Measurements from ENCODE around the gene ILKAP. TPM values are rescaled to one million over a fixed set of nuclear protein-coding genes. Genes with fewer than 3 reads are reported as not detected.

Gene ILKAP
- total RNA-seq, 4 donors from 2014 or later = 18.5 to 45.5 (median 35.1) TPM

DNA sequence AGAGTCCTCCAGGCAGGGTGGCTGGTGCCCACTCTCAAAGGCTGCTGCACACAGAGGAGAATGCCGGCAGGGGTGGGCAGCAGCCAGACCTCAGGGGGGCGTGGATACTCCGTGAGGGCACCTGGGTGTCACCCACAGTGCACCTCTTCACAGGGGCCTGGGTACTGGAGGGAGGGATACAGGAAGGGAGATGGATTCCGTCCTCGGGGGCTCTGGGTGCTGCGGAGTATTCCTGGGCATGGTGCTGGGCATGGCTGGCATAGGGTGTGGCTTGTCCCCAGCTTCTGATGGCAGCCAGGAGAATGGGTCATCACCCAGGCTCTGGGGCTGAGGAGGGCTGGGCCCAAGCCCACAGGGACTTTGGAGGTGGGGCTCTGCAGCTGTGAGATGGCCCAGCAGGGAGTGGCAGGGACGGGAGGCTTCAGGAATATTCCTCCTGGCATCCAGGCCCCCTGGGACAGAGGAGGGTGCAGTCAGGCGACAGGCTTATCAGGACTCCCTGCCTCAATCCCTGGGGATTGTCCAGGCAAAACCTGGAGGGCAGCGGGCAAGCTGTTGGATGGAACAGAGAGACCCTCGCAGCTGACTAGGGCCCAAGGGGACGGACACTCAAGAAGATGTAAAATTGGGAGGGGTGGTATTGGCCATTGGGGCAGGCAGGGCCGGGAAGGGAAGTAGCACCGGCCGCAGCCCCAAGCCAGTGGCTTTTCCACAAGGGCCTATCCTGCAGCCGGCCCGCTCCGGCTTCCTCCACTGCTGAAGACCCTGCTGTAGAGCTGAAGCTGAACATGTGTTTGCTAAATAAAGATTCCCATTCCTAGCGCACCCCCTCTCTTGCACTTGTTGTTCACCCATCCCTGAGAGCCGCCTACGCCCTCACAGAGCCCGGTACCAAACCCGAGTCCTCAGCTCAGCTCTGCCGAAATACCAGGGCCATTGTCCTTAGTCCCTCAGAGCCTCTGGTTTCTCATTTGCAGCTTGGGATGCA lies 70.7 kb downstream of the ILKAP start:
- TF ChIP-seq POLR2AphosphoS5 (IDR thresholded peaks at IDR 0.05) = no peak
- TF ChIP-seq, protein P1, sequence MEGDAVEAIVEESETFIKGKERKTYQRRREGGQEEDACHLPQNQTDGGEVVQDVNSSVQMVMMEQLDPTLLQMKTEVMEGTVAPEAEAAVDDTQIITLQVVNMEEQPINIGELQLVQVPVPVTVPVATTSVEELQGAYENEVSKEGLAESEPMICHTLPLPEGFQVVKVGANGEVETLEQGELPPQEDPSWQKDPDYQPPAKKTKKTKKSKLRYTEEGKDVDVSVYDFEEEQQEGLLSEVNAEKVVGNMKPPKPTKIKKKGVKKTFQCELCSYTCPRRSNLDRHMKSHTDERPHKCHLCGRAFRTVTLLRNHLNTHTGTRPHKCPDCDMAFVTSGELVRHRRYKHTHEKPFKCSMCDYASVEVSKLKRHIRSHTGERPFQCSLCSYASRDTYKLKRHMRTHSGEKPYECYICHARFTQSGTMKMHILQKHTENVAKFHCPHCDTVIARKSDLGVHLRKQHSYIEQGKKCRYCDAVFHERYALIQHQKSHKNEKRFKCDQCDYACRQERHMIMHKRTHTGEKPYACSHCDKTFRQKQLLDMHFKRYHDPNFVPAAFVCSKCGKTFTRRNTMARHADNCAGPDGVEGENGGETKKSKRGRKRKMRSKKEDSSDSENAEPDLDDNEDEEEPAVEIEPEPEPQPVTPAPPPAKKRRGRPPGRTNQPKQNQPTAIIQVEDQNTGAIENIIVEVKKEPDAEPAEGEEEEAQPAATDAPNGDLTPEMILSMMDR (IDR thresholded peaks at IDR 0.05) = no peak
- H3K27ac ChIP-seq = no peak overlapping the region
- ATAC-seq = no peak
- WGBS, 2 donors (ENCODE audit: low coverage in 1 of 2) = 90 to 92% methylated on average over 4 to 6 of the region's 23 CpGs
- H3K4me3 ChIP-seq = no peak overlapping the region
- no peaks in the 10 kb centered on the region for H3K27me3 ChIP-seq
- no peaks in the 10 kb centered on the region for H3K9me3 ChIP-seq
- peaks cover 0 to 18% of the 10 kb centered on the region in 2 donors for H3K36me3 ChIP-seq
- peaks cover 0 to 13% (median 0%) of the 10 kb centered on the region in 3 donors for H3K4me1 ChIP-seq

DNA sequence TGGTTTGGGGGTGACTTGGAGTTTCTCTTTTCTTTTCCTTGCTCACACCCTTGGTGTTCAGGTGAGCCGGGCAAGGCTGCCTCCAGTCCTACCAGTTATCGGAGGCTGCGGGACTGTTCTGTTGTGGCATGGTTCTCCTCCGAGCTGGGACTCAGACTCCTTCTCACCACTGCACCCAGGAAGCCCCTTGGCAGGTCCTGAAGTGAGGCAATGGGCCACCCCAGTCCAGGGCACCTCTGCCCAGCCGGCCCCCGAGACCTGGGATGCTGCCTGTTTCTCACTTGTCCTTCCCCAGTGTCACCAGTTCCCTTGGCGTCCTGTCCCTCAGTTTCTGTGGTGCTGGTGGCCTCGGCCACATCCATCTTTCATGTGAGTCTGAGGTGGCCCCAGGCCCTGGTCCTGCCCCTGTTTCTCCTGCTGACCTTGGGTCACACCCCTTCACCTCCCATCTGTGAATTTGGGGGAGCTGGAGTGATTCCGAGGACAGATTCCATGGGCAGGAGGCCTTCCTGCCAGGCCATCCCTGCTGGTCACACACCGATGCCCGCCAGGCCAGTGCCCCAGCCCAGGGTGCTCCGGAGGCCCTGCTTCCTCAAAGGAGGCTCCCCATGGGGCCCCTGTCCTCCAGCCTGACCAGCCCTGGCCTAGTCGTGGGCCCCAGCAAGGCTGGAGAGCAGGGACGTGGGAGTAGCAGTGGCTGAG lies 71.6 kb downstream of the ILKAP start:
- H3K36me3 ChIP-seq = peaks cover 0 to 18% of the 10 kb centered on the region in 2 donors
- WGBS, 2 donors (ENCODE audit: low coverage in 1 of 2) = 90% methylated on average over 4 of the region's 14 CpGs; no CpG with 5 or more reads in 1 of the 2 donors
- H3K4me1 ChIP-seq = peaks cover 0 to 14% (median 0%) of the 10 kb centered on the region in 3 donors
- no peak for ATAC-seq
- no peak overlapping the region for H3K4me3 ChIP-seq
- TF ChIP-seq, protein P1 (IDR thresholded peaks at IDR 0.05) = no peak
- TF ChIP-seq POLR2A (IDR thresholded peaks at IDR 0.05) (no peak), EP300 (IDR thresholded peaks at IDR 0.05) (no peak)
- H3K27me3 ChIP-seq = no peaks in the 10 kb centered on the region
- H3K9me3 ChIP-seq = no peaks in the 10 kb centered on the region
- no peak overlapping the region for H3K27ac ChIP-seq

DNA sequence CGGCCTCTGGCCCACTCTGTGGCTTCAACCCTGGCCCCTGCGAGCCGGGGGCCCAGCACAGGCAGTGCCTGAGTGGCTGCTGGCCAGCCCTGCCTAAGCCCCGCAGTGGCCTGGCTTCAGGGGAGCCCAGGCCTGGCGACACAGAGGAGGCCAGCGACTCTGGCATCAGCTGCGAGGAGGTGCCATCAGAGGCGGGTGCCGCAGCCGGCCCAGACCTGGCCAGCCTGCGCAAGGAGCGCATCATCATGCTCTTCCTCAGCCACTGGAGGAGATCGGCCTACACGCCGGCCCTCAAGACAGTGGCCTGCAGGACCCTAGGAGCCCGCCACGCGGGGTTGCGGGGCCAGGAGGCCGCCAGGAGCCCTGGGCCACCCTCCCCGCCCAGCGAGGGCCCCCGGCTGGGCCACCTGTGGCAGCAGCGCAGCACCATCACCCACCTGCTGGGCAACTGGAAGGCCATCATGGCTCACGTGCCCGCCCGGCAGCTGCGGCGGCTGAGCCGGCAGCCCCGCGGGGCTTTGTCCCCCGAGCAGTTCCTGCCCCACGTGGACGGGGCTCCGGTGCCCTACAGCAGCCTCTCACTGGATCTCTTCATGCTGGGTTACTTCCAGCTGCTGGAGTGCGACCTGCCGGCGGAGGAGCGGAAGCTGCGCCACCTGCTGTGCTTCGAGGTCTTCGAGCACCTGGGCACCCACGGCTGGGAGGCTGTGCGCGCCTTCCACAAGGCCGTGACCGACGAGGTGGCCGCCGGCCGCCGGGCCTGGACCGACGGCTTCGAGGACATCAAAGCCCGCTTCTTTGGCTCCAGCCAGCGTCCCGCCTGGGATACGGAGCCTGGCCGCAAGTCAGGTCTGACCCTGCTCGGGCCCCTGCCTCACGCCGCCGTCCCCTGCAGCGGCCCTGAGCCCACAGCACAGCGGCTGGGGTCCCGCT lies 72.5 kb downstream of the ILKAP start:
- Histone ChIP-seq H3K9me3 (no peaks in the 10 kb centered on the region), H3K4me3 (no peak overlapping the region), H3K27me3 (no peaks in the 10 kb centered on the region), H3K36me3 (peaks cover 0 to 18% of the 10 kb centered on the region in 2 donors), H3K4me1 (peaks cover 0 to 16% (median 0%) of the 10 kb centered on the region in 3 donors), H3K27ac (no peak overlapping the region)
- whole genome bisulfite sequencing, 2 donors (ENCODE audit: low coverage in 1 of 2) = no CpG with 5 or more reads among the region's 68 CpGs
- ATAC-seq = no peak
- TF ChIP-seq POLR2A (IDR thresholded peaks at IDR 0.05) (no peak), EP300 (IDR thresholded peaks at IDR 0.05) (no peak), POLR2AphosphoS5 (IDR thresholded peaks at IDR 0.05) (no peak)
- TF ChIP-seq, protein P1 (IDR thresholded peaks at IDR 0.05) = no peak

DNA sequence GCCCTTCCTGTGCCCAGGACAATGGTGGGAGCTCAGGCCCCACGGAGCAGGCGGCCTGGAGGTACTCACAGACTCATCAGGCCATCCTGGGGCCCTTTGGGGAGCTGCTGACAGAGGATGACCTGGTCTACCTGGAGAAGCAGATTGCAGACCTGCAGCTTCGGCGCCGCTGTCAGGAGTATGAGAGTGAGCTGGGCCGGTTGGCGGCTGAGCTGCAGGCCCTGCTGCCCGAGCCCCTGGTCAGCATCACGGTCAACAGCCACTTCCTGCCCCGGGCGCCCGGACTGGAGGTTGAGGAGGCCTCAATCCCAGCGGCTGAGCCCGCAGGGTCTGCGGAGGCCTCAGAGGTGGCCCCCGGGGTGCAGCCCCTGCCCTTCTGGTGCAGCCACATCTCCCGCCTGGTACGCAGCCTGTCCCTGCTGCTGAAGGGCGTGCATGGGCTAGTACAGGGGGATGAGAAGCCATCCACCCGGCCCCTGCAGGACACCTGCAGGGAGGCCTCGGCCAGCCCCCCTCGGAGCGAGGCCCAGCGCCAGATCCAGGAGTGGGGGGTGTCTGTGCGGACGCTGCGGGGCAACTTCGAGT lies 73.3 kb downstream of the ILKAP start:
- TF ChIP-seq, protein P1 (IDR thresholded peaks at IDR 0.05) = no peak
- TF ChIP-seq POLR2AphosphoS5 (IDR thresholded peaks at IDR 0.05) (no peak), POLR2A (IDR thresholded peaks at IDR 0.05) (no peak), EP300 (IDR thresholded peaks at IDR 0.05) (no peak)
- no CpG with 5 or more reads among the region's 28 CpGs for WGBS, 2 donors (ENCODE audit: low coverage in 1 of 2)
- Histone ChIP-seq H3K4me1 (peaks cover 0 to 16% (median 0%) of the 10 kb centered on the region in 3 donors), H3K4me3 (no peak overlapping the region), H3K36me3 (peaks cover 0 to 18% of the 10 kb centered on the region in 2 donors), H3K27ac (no peak overlapping the region), H3K9me3 (no peaks in the 10 kb centered on the region), H3K27me3 (no peaks in the 10 kb centered on the region)
- no peak for ATAC-seq

Data from gastroesophageal sphincter (tissue), 4 donors.